Ovary (tissue), 9 donors: ENCODE results near the gene ZBTB43. TPM values are rescaled to one million over a fixed set of nuclear protein-coding genes. Genes with fewer than 3 reads are reported as not detected.
"Not testable (repeated sequence)": the region's sequence is repeated elsewhere in the genome, so short reads cannot be mapped to it uniquely, and the experiment has no call there.

Experiments used
- DNase-seq, 5 donors: peaks; one replicate each; pipeline ENCODE4 v3.0.0-alpha.2; 2019 to 2020
- H3K27ac ChIP-seq, 2 donors: fragments of 200-600 bp; one replicate each; pipeline versions ENCODE4 v1.5.1 to v1.8.0; 2019 to 2022
- H3K27me3 ChIP-seq: fragments of 200-600 bp; one replicate; pipeline ENCODE4 v1.8.0; 2022
- H3K36me3 ChIP-seq: fragments of 200-600 bp; sonication (generic); one replicate; pipeline ENCODE4 v1.5.1; 2019
- H3K4me1 ChIP-seq: one replicate; pipeline ENCODE4 v1.8.1; 2013; ENCODE audit warnings: mild to moderate bottlenecking, moderate library complexity; ENCODE audit not compliant: insufficient read depth
- H3K4me3 ChIP-seq: fragments of 200-600 bp; sonication (generic); one replicate; pipeline ENCODE4 v1.5.1; 2017
- H3K9me3 ChIP-seq, 2 donors: fragments of 200-600 bp in 1 of 2; sonication (generic) in 1 of 2; one replicate each; pipeline versions ENCODE4 v1.5.1 to v1.8.1; 2013 to 2019; ENCODE audit warnings: mild to moderate bottlenecking in 1 of 2, moderate library complexity in 1 of 2
- EP300 ChIP-seq: sonication (generic); formaldehyde crosslinking; IDR thresholded peaks from one replicate; pipeline ENCODE4 v1.6.1; 2017; ENCODE audit warnings: antibody characterized with exemption
- POLR2A ChIP-seq: fragments of 450-650 bp; IDR thresholded peaks from one replicate; pipeline ENCODE4 v1.6.1; 2017; ENCODE audit warnings: antibody characterized with exemption, mild to moderate bottlenecking, moderate library complexity
- WGBS, 3 donors: extraction: QIAGEN DNeasy Blood & Tissue Kit in 1 of 3; methylation state at CpG; one replicate each; pipeline versions ENCODE4 v1.1.5 to v1.1.7; 2013 to 2017; 5-methylcytosine and 5-hydroxymethylcytosine counted together
- intact Hi-C, 4 donors: fragments of 100-400 bp; cut with DNase I; formaldehyde crosslinking; loops; one replicate each; pipeline versions ENCODE4 v1.11.0 to v1.15.1; 2022 to 2023
- polyA plus RNA-seq, 2 donors: library from polyadenylated mRNA; stranded (reverse); fragments of 200-250 nt in 1 of 2; fragments of 350-450 nt in 1 of 2; fragmentation: Illumina TruSeq in 1 of 2; extraction: RNeasy Lipid Tissue Mini Kit (QIAGEN cat#74804) in 1 of 2; gene quantifications; one replicate each; pipeline ENCODE4 v1.2.3, GENCODE V29; 2013 to 2014
- total RNA-seq, 7 donors: library from RNA; depleted of rRNA in 2 of 7; stranded (reverse); fragments of >200 nt in 2 of 7; fragmentation: NEBNext Ultra II Directional in 3 of 7; extraction: Animal tissue kit (Norgen Biotek cat#: 25700) in 3 of 7; gene quantifications; one replicate each; pipeline versions ENCODE4 v1.1.0 to v1.2.4, GENCODE V29; 2016 to 2023
- TF ChIP-seq, protein P1 (sequence below), 3 donors: fragments of 450-650 bp in 2 of 3; fragments of 200-600 bp in 1 of 3; IDR thresholded peaks; one replicate each; pipeline versions ENCODE4 v1.5.1 to v1.8.0; 2016 to 2022; ENCODE audit warnings: antibody characterized with exemption in 3 of 3, mild to moderate bottlenecking in 1 of 3
- donor health status: DM: no; HTN: no; CAD: no; lungs with moderate emphysema.
- donor health status: DM: no; HTN: no; CAD: no.
- donor health status: Bipolar disorder and iron deficiency.
- donor health status: DM: yes; HTN: yes; CAD: no.
- donor health status: DM: no; HTN: no; CAD: no.
- donor health status: DM: yes; HTN: yes; CAD: no.

Gene ZBTB43
- total and polyA plus RNA-seq, 9 donors, result 5.0 to 33.3 (median 14.8) TPM

- Histone ChIP-seq H3K9me3 (peaks cover 4 to 10% of the 10 kb centered on the region in 2 donors), H3K36me3 (no peaks in the 10 kb centered on the region), H3K27me3 (no peaks in the 10 kb centered on the region), H3K4me1 (peaks cover 3% of the 10 kb centered on the region), H3K4me3 (no peak overlapping the region), H3K27ac (no peak overlapping the region)
- intact Hi-C loops, result no loop called here
- no peak for DNase-seq
- WGBS, 3 donors, result 97 to 100% (median 100%) methylated on average over 1 of the region's 1 CpG
- TF ChIP-seq, protein P1, sequence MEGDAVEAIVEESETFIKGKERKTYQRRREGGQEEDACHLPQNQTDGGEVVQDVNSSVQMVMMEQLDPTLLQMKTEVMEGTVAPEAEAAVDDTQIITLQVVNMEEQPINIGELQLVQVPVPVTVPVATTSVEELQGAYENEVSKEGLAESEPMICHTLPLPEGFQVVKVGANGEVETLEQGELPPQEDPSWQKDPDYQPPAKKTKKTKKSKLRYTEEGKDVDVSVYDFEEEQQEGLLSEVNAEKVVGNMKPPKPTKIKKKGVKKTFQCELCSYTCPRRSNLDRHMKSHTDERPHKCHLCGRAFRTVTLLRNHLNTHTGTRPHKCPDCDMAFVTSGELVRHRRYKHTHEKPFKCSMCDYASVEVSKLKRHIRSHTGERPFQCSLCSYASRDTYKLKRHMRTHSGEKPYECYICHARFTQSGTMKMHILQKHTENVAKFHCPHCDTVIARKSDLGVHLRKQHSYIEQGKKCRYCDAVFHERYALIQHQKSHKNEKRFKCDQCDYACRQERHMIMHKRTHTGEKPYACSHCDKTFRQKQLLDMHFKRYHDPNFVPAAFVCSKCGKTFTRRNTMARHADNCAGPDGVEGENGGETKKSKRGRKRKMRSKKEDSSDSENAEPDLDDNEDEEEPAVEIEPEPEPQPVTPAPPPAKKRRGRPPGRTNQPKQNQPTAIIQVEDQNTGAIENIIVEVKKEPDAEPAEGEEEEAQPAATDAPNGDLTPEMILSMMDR (IDR thresholded peaks at IDR 0.05), result no peak
- no peak for TF ChIP-seq POLR2A
- no peak for TF ChIP-seq EP300
Measured at GRCh38 chr9:126819482-126819881, 14.6 kb downstream of the ZBTB43 start.

GRCh38 chr9:126822278-126822677 is 17.4 kb downstream of the ZBTB43 start:
- intact Hi-C loops, result no loop called here
- no peak for DNase-seq
- Histone ChIP-seq H3K36me3 (no peaks in the 10 kb centered on the region), H3K9me3 (peaks cover 4 to 5% of the 10 kb centered on the region in 2 donors), H3K4me1 (peaks cover 3% of the 10 kb centered on the region), H3K27ac (no peak overlapping the region), H3K4me3 (no peak overlapping the region), H3K27me3 (no peaks in the 10 kb centered on the region)
- TF ChIP-seq EP300 (no peak), POLR2A (no peak)
- TF ChIP-seq, protein P1 (IDR thresholded peaks at IDR 0.05), result no peak
- 75 to 90% (median 84%) methylated on average over 2 of the region's 2 CpGs for WGBS, 3 donors

DNA sequence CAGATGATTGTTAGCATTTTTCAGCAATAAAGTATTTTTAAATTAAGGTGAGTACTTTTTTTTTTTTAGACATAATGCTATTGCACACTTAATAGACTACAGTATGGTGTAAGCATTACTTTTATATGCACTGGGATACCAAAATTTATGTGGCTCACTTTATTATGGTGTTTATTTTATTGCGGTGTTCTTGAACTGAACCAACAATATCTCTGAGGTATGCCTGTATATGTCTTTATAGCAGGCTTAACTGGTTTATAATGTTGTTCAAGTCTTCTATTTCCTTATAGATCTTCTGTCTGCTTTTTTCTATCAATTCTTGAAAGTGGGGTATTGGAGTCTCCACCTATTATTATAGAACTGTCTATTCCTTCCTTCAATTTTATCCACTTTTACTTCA is 18.0 kb downstream of the ZBTB43 start:
- Histone ChIP-seq H3K36me3 (no peaks in the 10 kb centered on the region), H3K27ac (no peak overlapping the region), H3K4me1 (peaks cover 3% of the 10 kb centered on the region), H3K9me3 (peaks cover 4 to 5% of the 10 kb centered on the region in 2 donors), H3K27me3 (no peaks in the 10 kb centered on the region), H3K4me3 (no peak overlapping the region)
- intact Hi-C loops, result no loop called here
- no peak for DNase-seq
- no peak for TF ChIP-seq POLR2A
- TF ChIP-seq, protein P1 (IDR thresholded peaks at IDR 0.05), result no peak
- TF ChIP-seq EP300, result no peak
- 92 to 100% (median 97%) methylated on average over 1 of the region's 1 CpG for WGBS, 3 donors

- H3K4me3 ChIP-seq, H3K36me3 ChIP-seq, H3K27me3 ChIP-seq, intact Hi-C loops, H3K27ac ChIP-seq, H3K4me1 ChIP-seq, H3K9me3 ChIP-seq, DNase-seq: not testable (repeated sequence)
- WGBS, 3 donors, result 93 to 97% (median 95%) methylated on average over 7 of the region's 7 CpGs
Measured at GRCh38 chr9:126824052-126824451, 19.2 kb downstream of the ZBTB43 start.

- Histone ChIP-seq H3K27me3 (no peaks in the 10 kb centered on the region), H3K4me1 (peaks cover 3% of the 10 kb centered on the region), H3K9me3 (no peaks in the 10 kb centered on the region), H3K27ac (no peak overlapping the region), H3K36me3 (no peaks in the 10 kb centered on the region), H3K4me3 (no peak overlapping the region)
- intact Hi-C loops, result no loop called here
- TF ChIP-seq POLR2A, result no peak
- TF ChIP-seq, protein P1 (IDR thresholded peaks at IDR 0.05), result no peak
- no peak for TF ChIP-seq EP300
- no peak for DNase-seq
- WGBS, 3 donors, result 93 to 97% (median 95%) methylated on average over 7 of the region's 7 CpGs
Measured at GRCh38 chr9:126827227-126827626, 22.4 kb downstream of the ZBTB43 start.
